Measurements from ENCODE around the gene CTSO. TPM values are rescaled to one million over a fixed set of nuclear protein-coding genes. Genes with fewer than 3 reads are reported as not detected.

Gene CTSO
- polyA plus RNA-seq, 1 donor (not counting 4 experiments of a cell fraction or from before 2014, with no cell fraction given) = 3.3 TPM

DNA sequence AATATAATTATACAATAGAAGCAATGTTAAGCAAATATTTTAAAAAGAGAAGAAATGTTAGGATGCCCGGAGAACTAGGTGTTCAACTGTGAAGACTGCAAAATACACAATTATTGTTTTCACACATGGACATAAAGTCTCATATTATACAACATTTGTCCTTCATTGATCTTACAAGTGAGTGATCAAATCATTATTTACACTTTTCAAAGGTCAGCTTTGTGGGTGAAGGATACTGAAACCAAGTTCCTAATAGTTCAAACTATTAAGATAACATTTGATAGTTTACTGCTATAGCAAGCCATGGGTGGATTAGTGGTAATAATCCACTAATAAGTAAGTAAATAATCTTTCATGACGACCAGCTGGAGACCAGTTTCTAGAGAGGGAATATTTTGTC is 23.3 kb downstream of the CTSO start:
- dilution Hi-C loops (cut with MboI; ENCODE audit: extremely low pct_ligation_motif_present, low sequenced_read_pairs) = no loop called here
- H3K36me3 ChIP-seq (ENCODE audit: control insufficient read depth in 2 of 2, extremely low read depth in 1 of 2, insufficient read depth in 2 of 2, low read length in 2 of 2) = no peaks in the 10 kb centered on the region
- no peaks in the 10 kb centered on the region for H3K9me3 ChIP-seq (ENCODE audit: control insufficient read depth, low read depth, low read length)
- no peak overlapping the region for H3K4me2 ChIP-seq (ENCODE audit: control insufficient read depth, extremely low read depth, insufficient read depth, low read depth, low read length)
- no peak overlapping the region for H3K4me3 ChIP-seq (ENCODE audit: control insufficient read depth in 2 of 3, extremely low read depth in 1 of 3, insufficient read depth in 2 of 3, low read depth in 1 of 3, low read length in 3 of 3)
- DNase-seq (ENCODE audit: low read depth, low spot score) = no peak
- no peaks in the 10 kb centered on the region for H3K4me1 ChIP-seq (ENCODE audit: control insufficient read depth, extremely low read depth, insufficient read depth, low read length)
- no peaks in the 10 kb centered on the region for H3K27me3 ChIP-seq (ENCODE audit: control insufficient read depth, extremely low read depth, insufficient read depth, low read length)
- H4K20me1 ChIP-seq (ENCODE audit: control insufficient read depth, extremely low read depth, insufficient read depth, low read length) = no peaks in the 10 kb centered on the region
- TF ChIP-seq EZH2 (IDR thresholded peaks at IDR 0.05; ENCODE audit: low read length) = no peak
- TF ChIP-seq, protein P1, sequence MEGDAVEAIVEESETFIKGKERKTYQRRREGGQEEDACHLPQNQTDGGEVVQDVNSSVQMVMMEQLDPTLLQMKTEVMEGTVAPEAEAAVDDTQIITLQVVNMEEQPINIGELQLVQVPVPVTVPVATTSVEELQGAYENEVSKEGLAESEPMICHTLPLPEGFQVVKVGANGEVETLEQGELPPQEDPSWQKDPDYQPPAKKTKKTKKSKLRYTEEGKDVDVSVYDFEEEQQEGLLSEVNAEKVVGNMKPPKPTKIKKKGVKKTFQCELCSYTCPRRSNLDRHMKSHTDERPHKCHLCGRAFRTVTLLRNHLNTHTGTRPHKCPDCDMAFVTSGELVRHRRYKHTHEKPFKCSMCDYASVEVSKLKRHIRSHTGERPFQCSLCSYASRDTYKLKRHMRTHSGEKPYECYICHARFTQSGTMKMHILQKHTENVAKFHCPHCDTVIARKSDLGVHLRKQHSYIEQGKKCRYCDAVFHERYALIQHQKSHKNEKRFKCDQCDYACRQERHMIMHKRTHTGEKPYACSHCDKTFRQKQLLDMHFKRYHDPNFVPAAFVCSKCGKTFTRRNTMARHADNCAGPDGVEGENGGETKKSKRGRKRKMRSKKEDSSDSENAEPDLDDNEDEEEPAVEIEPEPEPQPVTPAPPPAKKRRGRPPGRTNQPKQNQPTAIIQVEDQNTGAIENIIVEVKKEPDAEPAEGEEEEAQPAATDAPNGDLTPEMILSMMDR (optimal IDR thresholded peaks at IDR 0.05 in 1 of 3, IDR thresholded peaks at IDR 0.05 in 1 of 3, conservative IDR thresholded peaks at IDR 0.05 in 1 of 3; ENCODE audit: extremely low read depth in 1 of 3, insufficient read depth in 2 of 3, low read length in 3 of 3) = no peak
- H3K27ac ChIP-seq (ENCODE audit: control insufficient read depth, insufficient read depth, low read length) = no peak overlapping the region
- no peak overlapping the region for H3K9ac ChIP-seq (ENCODE audit: control insufficient read depth, extremely low read depth, insufficient read depth, low read length)
- FAIRE-seq = no peak
- no peak overlapping the region for H2AFZ ChIP-seq (ENCODE audit: control insufficient read depth, low read length)
- no peaks in the 10 kb centered on the region for H3K79me2 ChIP-seq (ENCODE audit: control insufficient read depth, insufficient read depth, low read length)
- no peaks in the 10 kb centered on the region for H3K9me1 ChIP-seq (ENCODE audit: control insufficient read depth, extremely low read depth, insufficient read depth, low read length)

DNA sequence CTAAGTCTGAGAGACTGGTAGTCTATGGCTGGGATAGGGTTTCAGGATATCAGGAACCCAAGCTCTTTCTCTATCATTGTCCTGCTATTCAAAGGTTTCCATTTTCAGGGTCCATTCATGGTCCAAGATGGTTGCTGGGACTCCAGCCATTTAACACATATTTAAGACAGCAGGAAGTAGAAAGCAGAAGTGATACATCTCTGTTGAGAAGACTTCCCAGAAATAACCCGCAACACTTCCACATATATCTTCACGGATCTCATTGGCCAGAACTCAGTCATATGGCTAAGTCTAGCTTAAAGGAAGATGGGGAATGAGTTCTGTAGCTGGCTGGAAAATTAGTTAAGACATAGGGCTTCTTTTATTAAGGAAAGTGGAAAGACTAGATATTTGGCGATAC is 23.8 kb downstream of the CTSO start:
- Histone ChIP-seq H3K4me3 (ENCODE audit: control insufficient read depth in 2 of 3, extremely low read depth in 1 of 3, insufficient read depth in 2 of 3, low read depth in 1 of 3, low read length in 3 of 3) (no peak overlapping the region), H3K4me2 (ENCODE audit: control insufficient read depth, extremely low read depth, insufficient read depth, low read depth, low read length) (no peak overlapping the region), H3K9me1 (ENCODE audit: control insufficient read depth, extremely low read depth, insufficient read depth, low read length) (no peaks in the 10 kb centered on the region), H2AFZ (ENCODE audit: control insufficient read depth, low read length) (no peak overlapping the region), H3K27ac (ENCODE audit: control insufficient read depth, insufficient read depth, low read length) (no peak overlapping the region), H3K79me2 (ENCODE audit: control insufficient read depth, insufficient read depth, low read length) (no peaks in the 10 kb centered on the region), H4K20me1 (ENCODE audit: control insufficient read depth, extremely low read depth, insufficient read depth, low read length) (no peaks in the 10 kb centered on the region), H3K36me3 (ENCODE audit: control insufficient read depth in 2 of 2, extremely low read depth in 1 of 2, insufficient read depth in 2 of 2, low read length in 2 of 2) (no peaks in the 10 kb centered on the region), H3K9ac (ENCODE audit: control insufficient read depth, extremely low read depth, insufficient read depth, low read length) (no peak overlapping the region), H3K27me3 (ENCODE audit: control insufficient read depth, extremely low read depth, insufficient read depth, low read length) (no peaks in the 10 kb centered on the region), H3K4me1 (ENCODE audit: control insufficient read depth, extremely low read depth, insufficient read depth, low read length) (no peaks in the 10 kb centered on the region), H3K9me3 (ENCODE audit: control insufficient read depth, low read depth, low read length) (no peaks in the 10 kb centered on the region)
- no peak for FAIRE-seq
- dilution Hi-C loops (cut with MboI; ENCODE audit: extremely low pct_ligation_motif_present, low sequenced_read_pairs) = no loop called here
- TF ChIP-seq EZH2 (IDR thresholded peaks at IDR 0.05; ENCODE audit: low read length) = no peak
- TF ChIP-seq, protein P1 (optimal IDR thresholded peaks at IDR 0.05 in 1 of 3, IDR thresholded peaks at IDR 0.05 in 1 of 3, conservative IDR thresholded peaks at IDR 0.05 in 1 of 3; ENCODE audit: extremely low read depth in 1 of 3, insufficient read depth in 2 of 3, low read length in 3 of 3) = no peak
- DNase-seq (ENCODE audit: low read depth, low spot score) = no peak

Data from keratinocyte (primary cell).